Lower leg skin (tissue), 3 donors: ENCODE data around the gene PNLIPRP1.

Source experiments
- POLR2A ChIP-seq, 2 donors: fragments of 450-650 bp; IDR thresholded peaks; one replicate each; pipeline ENCODE4 v1.6.1; 2016 to 2017; ENCODE audit warnings: antibody characterized with exemption in 2 of 2, mild to moderate bottlenecking in 1 of 2, moderate library complexity in 1 of 2
- TF ChIP-seq, protein P1 (sequence below), 3 donors: fragments of 450-650 bp; IDR thresholded peaks; one replicate each; pipeline ENCODE4 v1.5.1; 2016; ENCODE audit warnings: antibody characterized with exemption in 3 of 3, mild to moderate bottlenecking in 3 of 3, moderate library complexity in 2 of 3

DNA sequence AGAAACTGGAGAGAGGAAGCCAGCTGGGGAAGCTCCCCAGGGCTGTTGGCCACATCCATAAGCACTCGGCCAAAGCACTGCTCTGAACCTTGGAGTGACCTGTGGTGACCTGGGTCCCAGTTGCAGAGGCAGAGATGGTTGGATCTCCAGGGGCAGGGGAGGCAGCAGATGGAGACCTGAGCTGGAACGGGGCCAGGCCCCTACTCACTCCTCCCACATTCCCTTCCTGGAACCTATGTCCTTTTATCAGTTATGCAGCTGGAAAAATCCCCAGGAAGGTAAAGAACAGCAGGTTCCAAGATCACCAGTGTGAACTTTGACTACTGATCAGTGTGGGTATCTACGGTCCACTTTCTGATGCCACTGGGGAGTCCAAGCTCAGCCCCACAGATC, 20.4 kb downstream of the PNLIPRP1 start:
- TF ChIP-seq, protein P1, sequence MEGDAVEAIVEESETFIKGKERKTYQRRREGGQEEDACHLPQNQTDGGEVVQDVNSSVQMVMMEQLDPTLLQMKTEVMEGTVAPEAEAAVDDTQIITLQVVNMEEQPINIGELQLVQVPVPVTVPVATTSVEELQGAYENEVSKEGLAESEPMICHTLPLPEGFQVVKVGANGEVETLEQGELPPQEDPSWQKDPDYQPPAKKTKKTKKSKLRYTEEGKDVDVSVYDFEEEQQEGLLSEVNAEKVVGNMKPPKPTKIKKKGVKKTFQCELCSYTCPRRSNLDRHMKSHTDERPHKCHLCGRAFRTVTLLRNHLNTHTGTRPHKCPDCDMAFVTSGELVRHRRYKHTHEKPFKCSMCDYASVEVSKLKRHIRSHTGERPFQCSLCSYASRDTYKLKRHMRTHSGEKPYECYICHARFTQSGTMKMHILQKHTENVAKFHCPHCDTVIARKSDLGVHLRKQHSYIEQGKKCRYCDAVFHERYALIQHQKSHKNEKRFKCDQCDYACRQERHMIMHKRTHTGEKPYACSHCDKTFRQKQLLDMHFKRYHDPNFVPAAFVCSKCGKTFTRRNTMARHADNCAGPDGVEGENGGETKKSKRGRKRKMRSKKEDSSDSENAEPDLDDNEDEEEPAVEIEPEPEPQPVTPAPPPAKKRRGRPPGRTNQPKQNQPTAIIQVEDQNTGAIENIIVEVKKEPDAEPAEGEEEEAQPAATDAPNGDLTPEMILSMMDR (IDR thresholded peaks at IDR 0.05): no peak
- no peak for TF ChIP-seq POLR2A (IDR thresholded peaks at IDR 0.05)
